ENCODE measurements around the gene CDC6.

CDC6 gene

DNA sequence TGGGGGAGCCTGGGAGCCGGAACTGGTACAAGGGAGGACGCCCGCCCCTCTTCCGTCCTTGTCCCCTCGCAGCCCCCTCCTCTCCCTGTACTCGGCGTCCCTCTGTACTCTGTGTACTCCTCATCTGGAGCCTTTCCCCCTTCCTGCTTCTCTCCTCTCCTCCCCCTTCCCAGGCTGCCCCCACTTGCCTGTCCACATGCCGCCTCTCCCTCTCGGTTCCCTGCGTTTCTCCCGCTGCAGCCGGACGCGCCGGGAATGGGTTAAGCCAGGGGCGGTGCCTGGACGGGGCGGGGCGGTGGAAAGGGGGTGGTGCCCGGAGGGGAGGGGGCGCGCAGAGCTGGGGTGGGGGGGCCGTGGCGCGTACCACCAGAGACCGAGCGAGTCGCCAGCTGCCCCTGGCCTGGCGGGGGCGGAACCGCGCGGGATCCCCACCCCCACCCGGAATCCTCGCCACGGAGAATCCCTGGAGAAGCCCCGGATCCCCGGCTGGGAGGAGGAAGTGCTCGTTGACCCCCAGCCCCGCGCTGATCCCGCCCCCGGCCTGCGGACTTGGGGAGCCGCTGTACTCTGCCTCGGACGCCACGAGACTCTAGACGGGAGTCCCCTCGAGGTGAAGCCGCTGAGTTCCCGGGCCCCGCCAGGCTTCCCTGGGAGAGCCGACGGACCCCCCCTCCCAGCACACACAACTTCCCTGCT lies 54.3 kb downstream of the CDC6 start:
- DNase-seq = peak; percentile 56 to 62

DNA sequence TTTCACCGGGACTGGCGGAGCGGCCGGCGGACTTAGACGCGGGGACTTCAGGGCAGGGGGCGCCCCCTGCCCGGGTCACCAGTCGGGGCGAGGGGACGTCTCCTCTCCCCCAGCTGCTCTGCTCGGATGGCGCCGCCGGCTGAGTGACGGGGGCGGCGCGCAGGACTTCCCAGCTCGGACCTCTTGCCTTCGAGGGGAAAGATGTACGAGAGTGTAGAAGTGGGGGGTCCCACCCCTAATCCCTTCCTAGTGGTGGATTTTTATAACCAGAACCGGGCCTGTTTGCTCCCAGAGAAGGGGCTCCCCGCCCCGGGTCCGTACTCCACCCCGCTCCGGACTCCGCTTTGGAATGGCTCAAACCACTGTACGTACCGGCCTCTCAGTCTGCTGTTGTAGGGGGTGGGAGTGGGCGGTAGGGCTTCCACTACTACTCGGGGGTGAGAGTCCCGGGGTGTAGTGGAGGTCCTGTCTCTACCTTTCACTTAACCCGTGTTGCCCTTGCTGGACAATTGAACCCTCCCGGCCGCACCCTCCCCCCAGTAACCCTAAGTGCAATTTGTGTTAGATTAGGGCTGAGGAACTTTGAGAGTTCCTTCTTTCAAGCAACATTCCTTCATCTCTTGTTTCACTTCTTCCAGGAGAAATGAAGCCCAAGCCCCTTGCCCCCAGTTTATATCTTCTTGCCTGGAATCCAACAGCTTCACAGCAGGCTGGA lies 55.0 kb downstream of the CDC6 start:
- no peak for DNase-seq

DNA sequence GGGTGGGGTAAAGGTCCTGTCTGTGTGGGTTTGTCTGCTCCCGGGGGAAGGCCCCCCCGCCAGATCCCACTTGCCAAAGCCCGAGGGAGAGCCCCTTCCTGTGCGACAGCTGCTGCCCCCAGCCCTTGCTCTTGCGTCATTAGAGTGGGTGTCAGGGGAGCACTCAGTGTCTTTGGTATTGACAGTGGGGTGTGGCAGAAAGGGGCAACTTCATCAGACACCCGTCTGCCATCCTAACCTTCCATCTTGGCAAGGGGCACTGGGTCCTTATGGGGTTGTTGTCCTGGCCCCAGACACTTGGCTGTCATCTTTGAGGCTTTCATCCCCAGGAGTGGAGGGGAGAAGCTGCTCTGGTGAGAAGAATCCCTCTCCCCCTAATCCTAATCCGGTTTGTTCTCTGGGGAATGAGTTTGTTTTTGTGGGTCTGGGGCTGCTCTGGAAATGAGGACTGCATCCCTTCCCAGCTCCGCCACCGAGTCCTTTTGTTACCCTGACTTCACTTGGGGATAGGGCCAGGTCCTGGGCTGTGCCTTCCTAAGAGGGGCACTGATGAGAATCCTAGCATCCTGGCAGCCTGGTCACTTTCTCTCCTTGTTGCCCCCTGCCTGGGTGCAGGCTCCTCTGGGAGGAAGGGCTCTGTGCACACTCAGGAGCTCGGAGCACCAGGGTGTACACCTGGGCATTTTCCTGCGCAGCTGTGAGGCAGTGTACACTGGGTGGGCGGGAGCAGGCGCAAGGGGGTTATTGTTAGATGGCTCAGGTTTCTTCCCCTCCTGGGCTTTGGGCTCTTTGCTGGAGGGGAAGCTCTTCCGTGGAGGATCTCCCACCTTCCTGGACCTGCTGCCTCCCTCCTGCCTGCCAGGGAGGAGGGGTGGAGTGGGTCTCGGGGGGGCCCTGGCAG lies 55.8 kb downstream of the CDC6 start:
- DNase-seq = no peak

DNA sequence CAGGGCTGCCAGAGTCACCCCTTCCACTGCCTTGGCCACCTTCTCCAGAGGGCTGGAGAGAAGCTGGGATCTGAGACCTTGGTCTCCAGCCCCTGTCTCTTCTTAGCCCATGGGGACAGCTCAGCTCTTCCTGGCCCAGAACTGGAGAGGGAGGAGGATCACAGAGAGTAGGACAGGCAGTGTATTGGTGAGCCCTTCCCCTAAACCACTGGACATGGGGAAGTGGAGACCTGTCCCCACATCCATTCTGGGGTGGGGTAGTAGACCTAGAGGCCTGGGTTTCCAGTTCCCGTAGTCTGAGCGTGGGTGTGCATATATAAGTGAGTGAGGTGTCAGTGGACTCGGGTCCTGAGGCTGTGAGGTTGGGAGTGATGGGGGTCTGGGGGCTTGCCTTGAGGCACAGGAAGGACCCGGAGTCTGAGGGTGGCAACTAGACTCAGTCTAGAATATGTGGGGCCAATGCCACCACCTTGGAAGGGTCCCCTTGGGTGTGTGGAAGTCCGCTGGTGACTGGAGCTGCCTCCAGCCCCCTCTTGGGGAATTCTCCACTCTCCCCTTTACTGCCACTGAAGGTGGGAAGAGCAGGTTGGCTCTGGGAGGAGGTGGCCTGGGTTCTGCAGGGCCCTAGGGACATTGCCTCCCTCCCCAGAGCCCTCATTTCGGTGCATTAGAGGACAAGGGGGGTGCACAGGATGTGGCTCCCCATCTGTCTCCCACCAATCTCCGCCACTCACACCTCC lies 56.9 kb downstream of the CDC6 start:
- DNase-seq = no peak

DNA sequence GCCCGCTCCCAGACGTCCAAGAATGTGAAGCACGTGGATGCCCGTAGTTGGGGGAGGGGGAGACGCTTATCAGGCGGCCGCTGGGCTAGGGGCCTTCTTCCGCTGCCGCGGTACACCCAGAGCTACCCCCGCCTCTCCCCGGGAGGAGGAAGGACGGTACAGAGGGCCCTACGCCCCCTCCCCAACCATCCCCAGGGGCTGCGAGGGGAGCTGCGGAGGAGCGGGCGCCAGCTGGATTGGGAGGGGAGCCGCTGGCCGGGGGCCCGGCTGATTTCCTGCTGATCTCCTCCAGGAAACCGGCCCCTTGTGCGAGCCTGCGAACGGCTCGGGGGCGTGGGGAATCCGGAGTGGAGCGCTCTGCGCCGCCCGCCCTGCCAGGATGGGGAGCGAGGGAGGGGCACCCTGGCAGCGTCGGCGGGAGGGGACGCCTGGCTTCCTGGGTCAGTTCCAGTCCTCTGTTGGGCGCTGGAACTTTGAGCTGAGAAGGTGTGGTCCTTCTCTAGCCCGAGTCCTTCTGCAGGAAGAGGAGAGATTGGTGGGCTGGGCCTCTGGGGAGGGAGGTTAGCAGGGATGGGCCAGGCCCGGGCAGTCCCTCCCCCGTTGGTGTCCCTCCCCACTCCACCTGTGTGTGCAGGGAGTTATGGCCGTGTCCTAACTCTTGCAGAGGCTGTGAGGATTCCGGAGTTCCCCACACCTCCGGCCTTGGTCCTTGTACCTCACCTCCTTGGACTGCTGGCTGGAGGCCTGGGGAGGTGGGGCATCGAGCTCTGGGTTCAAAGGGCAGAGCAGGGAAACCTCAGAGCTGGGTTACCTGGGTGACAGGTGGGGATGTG lies 57.7 kb downstream of the CDC6 start:
- DNase-seq = no peak

DNA sequence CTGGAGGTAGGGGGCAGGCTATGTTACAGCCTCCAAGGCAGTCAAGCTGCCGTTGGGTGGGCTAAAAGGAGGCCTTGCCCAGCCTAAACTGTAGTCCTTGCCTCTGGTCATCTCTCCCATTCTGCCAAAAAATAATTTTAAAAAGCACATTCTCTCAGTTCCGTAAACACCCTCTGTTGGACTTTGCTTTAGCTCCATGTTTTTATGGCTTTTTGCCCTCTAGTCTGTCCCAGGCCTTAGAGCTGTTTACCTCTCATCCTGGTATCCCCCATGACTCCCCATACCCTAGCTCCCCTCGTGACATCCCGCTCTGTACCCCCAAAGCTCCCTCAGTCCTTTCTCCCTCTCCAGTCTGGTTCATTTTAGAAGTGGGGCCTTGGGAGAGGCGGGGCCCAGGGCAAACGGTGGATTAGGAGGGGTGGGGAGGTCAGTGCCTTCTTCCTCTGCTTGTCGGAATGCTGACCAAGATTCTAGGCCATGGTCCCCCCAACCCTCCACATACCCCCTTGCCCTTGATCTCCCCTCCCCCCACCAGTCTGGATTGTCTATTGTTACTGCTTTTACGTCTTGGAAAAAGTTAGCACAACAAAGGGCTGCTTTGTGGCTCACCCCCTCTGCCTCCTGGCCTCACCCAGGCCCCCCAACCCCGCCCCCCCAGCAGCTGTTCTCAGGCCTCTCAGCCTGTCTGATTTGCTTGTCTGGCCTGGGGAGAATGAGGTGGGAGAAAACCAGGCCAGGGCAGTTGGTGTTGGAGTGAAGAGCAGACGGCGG lies 58.5 kb downstream of the CDC6 start:
- DNase-seq = no peak

DNA sequence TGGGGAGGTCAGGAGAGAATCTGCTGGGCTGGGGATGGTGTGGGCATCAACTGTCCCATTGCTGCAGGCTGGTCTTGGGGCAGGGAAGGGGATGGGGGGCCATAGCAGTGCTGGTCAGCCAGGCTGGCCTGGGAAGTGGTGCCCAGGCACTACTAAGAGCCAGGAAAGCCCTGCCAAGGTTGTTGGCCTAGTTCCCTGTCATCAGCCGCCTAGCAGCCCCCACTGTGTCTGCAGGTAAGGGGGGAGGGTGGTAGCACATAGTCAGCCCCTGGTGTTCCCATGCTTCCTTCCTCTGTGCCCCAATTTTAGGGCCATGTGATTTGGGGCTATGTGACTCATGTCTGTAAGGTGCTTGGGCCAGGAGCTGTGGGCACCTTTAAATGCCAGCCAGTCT lies 59.1 kb downstream of the CDC6 start:
- no peak for DNase-seq

DNA sequence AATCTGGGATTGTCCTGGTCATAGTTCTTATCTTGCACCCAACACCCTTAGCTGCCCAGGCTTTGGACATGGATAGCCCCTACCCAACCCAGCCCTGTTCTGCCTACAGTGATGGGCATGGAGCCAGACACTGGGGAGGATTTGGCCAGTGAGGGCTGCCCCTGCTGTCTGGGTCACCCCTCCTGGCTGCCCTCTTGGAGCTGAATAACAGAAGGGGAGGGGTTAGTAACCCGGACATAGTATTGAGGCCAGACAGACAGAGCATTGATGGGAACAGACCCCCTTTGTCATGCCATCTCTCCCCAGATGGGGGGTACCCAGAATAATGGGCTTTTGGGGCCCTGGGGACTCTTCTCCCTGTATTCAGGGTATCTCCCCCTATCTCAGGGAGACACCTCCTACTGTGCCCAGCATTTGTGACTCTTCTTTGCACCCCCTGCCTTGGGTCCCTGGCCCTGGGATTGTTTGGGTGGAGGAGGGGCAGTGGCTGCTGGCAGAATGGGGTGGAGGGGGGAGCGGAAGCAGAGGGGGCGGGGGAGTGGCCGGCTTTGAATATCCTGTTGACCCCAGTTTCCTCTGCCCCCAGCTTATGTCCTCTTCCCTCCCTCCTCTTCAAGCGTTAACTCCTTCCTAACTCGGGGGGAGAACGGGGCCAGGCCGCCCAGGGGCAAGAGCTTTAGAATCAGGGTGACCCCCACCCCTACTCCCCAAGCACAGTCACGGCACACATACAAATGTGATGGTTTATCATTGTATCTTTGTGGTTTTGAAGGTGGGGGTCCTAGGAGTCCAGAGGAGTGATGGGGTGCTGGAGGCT lies 59.8 kb downstream of the CDC6 start:
- DNase-seq = no peak

DNA sequence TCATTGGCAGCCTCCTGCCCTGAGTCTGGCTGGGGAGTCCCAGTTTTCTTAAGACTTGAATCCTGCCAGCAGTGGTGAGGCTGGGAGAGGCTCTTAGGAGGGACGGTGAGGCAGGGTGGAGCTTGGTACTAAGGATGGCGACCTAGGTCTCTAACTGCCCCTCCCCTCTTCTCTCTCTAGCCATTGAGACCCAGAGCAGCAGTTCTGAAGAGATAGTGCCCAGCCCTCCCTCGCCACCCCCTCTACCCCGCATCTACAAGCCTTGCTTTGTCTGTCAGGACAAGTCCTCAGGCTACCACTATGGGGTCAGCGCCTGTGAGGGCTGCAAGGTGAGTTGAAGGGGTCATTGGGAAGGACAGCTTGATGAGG lies 60.4 kb downstream of the CDC6 start:
- DNase-seq = no peak

DNA sequence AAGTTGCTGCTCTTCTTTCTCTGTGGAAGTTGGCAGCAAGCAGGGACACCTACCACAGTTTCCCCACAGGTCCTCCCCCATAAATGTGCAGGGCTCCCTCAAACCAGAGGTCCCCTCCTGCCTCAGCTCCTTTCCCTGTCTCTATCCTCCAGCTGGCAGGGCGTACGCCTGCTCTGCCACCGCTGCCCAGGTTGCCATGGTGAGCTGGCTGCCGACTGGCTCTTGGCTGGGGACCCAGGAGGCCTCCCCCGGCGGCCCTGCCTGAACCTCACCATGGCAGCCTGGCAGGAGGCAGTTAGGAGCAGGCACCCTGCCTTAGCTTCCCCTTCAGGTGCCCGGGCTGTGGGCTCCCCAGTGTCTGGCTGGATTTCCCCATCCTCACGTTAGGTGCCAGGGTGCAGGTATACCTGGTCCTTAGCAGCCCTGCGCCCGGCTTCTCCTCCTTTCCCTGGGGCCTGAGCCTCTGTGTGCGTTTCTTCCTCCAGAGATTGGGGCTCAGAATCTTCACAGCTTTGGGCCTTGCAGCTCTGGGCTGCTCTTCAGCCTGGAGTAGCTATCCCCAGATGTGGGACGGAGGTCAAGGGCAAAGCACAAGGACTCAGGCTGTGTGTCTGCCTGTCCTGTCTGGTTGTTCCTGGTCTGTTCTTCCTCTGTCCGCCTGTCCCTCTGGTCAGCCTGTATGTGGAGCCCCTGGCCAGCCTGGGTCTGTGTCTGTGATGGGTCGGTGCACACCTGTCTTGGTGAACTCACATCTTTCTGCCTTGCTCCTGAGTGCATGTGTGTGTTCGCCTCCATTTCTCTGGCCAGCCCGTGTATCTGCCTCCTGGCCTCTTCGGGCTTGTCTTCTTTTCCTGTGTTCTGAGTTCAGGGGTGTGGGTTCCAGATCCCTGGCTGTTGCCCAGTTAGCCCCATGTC lies 61.1 kb downstream of the CDC6 start:
- no peak for DNase-seq

DNA sequence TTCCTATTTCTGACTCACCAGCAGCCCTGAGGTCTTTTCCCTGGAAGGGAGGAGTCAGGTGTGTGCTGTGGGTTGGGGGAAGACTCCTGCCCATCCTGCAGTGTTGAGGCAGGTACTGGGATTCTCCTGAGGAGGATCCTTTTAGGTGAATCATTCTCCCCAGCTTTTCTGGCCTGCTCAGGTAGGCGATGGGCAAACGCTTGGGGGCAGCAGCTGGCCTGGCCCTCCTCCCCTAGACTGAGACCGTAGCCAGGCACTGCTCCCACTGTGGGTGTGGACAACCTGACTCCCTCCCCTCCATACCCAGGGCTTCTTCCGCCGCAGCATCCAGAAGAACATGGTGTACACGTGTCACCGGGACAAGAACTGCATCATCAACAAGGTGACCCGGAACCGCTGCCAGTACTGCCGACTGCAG lies 61.8 kb downstream of the CDC6 start:
- no peak for DNase-seq

DNA sequence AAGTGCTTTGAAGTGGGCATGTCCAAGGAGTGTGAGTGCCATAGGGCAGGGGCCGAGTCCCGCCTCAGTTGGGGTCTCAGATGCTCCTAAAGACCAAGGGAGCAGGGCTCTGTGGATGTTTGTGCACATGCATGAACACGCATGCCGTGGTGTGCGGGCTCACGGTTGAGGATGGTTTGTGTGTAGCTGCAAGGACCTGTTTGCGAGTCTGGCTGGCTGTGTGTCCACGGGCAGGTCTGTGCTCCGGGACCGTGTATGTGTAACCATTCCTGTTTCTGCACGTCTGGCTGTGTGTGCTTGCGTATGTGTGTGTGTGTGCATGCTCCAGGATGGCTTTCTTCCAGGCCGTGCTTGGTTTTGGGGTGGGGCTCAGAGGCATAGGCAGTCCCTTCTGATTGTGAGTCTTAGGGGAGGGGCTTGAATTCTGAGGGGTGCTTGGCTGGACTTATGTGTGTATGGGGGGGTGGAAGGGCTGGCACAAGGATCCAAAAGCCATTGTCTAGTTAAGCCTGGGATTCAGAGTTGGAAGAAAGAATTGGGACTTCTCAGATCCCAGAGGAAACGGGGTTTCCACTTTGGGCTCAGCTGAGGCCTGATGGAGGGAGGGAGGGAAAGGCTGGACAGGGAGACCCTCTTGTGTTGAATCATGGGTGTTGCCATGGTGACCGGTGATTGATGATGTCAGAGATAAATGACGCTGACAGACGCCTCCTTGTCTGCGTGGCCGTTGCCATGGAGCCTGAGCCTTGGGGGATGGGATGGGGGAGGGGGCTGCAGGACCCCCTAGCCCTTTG lies 62.4 kb downstream of the CDC6 start:
- no peak for DNase-seq

DNA sequence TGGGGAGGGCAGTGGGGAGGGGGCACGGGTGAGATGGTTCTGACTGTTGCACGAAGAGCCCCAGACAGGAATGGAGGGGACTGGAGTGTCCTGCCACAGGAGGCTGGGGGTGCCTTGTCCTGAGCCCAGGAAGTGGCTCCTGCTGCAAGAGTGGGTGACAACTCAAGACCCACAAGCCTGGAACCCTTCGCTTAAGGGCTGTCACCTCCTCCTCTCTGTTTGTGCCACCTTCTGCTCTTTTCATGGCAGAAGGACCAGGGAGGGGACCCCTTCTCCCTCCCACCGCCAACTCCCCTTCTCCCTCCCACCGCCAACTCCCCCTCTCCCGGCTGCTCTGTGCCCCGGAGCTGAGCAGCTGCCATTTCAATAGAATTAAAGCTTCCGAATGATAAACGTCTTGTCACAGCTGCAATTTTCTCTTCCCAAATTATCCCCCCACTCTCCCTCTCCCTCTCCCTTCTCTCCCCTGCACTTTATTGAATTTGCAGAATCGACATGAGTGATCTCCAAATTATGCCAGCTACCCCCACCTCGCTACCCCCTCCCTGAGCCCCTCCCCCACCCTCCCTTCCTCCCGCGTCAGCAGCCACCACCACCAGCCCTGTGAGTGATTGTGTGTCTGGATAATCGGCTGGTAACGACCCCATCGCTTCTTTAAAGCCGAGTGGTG lies 63.1 kb downstream of the CDC6 start:
- no peak for DNase-seq

DNA sequence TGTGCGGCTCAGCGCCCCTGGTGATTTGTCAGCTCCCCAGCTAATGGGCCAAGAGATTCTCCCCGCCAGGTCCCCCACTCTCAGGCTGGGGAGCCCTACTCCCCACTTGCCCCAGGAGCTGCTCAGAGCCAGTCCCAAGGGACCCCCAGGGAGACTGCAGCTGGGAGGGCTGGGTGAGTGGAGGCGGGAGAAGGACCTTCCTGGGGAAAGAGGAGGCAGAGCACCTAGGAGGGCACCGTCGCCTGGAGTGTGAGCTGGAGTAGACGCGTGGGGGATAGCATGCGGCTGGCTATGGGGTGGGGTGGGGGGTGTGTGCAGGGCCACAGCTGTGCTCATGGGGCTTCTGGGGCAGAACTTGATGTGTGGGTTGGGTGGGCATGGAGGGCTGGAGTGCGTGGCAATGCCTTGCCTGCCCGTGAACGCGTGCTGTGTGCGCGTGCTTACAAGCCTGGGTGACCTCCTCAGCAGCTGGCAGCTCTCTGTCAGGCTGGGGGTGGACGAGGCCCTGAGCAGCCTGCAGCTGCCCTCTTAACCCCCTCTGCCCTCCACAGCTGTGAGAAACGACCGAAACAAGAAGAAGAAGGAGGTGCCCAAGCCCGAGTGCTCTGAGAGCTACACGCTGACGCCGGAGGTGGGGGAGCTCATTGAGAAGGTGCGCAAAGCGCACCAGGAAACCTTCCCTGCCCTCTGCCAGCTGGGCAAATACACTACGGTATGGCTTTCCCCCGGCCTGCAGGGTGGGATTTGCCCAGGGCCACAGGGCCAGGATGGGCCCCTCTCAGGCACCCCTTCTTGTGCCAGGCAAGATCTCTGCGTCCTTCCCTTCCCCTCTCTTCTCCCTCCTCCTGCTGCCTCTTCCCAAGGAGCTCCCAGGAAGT lies 63.9 kb downstream of the CDC6 start:
- no peak for DNase-seq

DNA sequence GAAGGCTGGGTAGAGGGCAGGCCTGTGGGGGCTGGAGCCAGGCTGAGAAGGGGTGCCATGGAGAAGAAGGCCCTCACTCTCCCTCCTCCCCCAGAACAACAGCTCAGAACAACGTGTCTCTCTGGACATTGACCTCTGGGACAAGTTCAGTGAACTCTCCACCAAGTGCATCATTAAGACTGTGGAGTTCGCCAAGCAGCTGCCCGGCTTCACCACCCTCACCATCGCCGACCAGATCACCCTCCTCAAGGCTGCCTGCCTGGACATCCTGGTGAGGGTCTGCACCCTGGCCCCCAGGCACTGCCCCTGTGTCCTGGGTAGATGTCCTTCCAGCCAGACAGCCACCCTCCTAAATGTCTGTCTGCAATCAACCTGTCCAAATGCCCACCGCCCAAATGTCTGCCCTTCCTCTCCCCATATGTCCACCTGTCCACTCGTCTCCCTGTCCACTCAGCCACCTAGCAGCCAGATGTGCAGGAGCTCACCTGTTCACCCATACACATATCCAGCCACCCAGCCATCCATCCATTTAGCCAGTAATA lies 64.6 kb downstream of the CDC6 start:
- DNase-seq = no peak

DNA sequence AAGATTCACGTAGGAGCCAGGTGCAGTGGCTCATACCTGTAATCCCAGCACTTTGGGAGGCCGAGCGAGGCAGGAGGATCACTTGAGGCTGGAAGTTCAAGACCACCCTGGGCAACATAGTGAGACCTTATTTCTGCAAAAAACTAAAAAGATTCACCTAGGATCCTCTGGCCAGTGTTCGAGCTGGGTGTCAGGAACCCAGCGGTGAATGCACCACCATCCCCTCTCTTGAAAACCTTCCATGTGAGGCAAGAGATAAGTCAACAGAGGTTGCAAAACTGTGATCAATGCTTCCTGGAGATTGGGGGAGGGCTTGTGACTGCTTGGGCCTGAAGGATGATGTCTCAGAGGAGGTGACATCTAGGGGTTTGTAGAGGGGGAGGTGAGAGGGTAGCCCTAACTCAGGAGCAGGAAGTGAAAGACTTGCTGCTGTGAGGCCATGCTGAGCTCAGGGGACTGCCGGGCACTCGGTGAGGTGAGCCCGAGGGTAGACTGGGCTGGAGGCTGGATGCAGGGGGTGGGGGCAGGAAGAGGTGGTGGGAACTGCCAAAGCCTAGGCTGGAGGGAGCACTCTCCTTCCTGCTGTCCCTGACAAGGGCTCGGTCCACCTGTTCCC lies 65.2 kb downstream of the CDC6 start:
- no peak for DNase-seq

Measured in NCI-H1930 (cell line).